ENCODE measurements around the gene CCBE1. TPM values are rescaled to one million over a fixed set of nuclear protein-coding genes. Genes with fewer than 3 reads are reported as not detected.
"Not testable (repeated sequence)": the region's sequence is repeated elsewhere in the genome, so short reads cannot be mapped to it uniquely, and the experiment has no call there.

The CCBE1 gene
- total RNA-seq, 1 donor from 2014 or later: under 0.01 TPM

DNA sequence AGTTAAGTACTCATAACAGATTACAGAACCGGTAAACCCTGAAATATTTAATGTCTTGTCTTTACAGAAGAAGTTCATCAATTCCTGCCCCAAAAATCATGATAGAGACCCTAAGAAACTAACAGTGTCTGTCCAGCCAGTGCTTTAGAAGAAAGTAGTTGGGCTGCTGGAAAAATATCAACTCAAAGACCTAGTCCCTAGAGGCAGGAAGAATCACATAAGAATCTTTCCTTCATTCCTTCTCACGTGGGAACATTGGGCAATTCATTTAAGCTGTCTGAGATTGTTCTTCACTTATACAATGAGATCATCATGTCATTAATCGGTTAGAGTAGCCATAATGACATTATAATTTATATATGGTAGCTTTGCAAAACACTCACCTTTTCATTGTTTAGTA, 156.4 kb downstream of the CCBE1 start:
- no peak for DNase-seq (ENCODE audit: low read depth in 2 of 2)

- no peak for DNase-seq (ENCODE audit: low read depth in 2 of 2)
These were observed 156.9 kb downstream of the CCBE1 start for GRCh38 chr18:59540346-59540745.

GRCh38 chr18:59539108-59539507, 158.1 kb downstream of the CCBE1 start:
- DNase-seq (ENCODE audit: low read depth in 2 of 2): no peak

DNA sequence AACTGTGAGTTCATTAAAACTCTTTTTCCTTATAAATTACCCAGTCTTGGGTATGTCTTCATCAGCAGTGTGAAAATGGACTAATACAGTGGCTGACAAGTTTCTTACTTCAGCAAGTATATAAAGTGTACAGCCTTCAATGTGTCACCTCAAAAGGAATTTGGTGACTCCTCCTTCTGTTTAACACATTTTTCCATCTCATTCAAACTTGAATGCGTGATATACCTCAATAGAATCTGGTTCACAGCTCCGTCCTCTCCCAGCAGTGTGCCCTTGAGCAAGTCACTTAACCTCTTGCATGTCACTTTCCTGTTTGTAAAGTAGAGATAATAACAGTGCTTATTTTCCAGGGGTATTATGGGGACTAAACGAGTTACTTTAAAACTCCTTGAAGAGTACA, 159.6 kb downstream of the CCBE1 start:
- DNase-seq (ENCODE audit: low read depth in 2 of 2): no peak

DNA sequence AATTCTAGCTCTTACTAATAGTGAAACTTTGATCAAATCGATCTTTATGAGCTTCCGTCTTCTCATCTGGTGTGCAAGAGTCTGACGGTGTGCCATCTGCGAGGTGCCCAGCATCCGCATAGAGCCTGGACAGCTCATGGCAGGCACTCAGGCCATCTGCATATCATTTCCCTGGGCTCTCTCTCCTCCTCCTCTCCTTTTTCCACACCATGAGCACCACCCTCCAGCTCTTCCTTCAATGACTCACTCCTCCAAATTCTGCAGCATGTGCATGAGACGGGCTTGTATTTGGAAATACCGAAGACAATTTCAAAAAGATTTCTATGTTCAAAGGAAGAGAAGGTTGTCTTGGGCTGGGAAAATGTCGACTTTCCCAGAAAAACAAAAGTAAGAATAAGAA, 161.1 kb downstream of the CCBE1 start:
- DNase-seq (ENCODE audit: low read depth in 2 of 2): no peak

- no peak for DNase-seq (ENCODE audit: low read depth in 2 of 2)
These were observed 162.2 kb downstream of the CCBE1 start for GRCh38 chr18:59535055-59535454.

DNA sequence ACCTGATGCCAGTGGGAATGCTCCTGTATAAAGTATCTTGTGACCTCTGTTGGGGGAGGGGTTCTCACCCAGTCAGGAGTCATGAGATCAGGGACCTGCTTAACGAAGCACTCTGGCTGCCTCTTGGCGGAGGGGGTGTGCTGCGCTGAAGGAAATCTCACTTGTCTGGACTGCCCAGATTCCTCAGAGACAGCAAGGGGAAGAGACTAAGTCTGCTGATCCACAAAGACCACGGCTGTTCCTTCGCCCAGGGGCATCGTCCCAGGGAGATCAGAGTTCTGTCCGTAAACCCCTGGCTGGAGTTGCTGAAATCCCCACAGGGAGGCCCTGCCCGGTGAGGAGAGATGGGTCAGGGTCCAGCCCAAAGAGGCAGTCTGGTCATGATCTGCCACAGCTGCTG, 168.4 kb downstream of the CCBE1 start:
- DNase-seq (ENCODE audit: low read depth in 2 of 2): no peak

GRCh38 chr18:59520562-59521355, 176.5 kb downstream of the CCBE1 start:
- peak in 1 of 2 donors; percentile 45 for DNase-seq (ENCODE audit: low read depth in 2 of 2)

DNA sequence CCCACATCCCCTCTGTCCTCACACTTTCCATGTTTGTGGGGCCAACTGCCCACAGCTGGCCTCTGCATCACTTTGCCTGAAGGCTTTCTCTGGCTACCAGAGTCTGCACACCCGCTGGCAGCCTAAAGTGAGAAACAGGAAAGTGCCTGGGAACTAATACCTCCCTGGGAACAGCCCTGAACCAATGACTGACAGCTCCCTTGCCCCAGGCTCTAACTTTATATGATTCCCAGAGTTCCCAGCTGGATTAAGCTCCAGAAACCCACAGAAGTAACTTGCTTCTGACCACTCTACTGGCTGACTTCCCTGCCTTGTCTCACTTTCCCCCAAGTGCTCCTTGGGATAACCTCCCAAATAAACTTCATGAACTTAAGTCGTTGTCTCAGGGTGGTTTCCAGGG, 178.5 kb downstream of the CCBE1 start:
- no peak for DNase-seq (ENCODE audit: low read depth in 2 of 2)

GRCh38 chr18:59517446-59518165, 179.6 kb downstream of the CCBE1 start:
- peak in 1 of 2 donors; percentile 34 for DNase-seq (ENCODE audit: low read depth in 2 of 2)

- peak; percentile 79 to 94 for DNase-seq (ENCODE audit: low read depth in 2 of 2)
These were observed 180.7 kb downstream of the CCBE1 start for GRCh38 chr18:59516356-59517155.

- DNase-seq (ENCODE audit: low read depth in 2 of 2): not testable (repeated sequence)
These were observed 181.3 kb downstream of the CCBE1 start for GRCh38 chr18:59515956-59516355.

DNA sequence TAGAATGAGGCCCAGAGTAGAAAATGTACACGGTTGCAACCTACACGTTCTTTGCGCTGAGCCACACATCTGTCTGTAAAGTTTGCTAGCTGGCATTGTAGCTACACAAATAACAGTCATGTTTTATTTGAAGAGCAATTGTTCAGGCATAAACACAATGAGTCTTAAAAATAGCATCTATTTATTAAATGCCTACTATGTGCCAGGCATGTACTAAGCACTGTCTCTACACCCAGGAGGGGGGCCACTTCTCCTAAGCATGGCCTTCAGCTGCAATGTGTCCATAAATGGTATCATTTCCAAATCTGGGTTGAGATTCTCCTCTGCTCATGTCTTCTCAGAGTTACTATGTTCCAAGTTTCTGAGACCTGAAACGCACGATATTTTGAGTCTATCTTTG, 182.1 kb downstream of the CCBE1 start:
- peak in 1 of 2 donors; percentile 23 for DNase-seq (ENCODE audit: low read depth in 2 of 2)

- peak in 1 of 2 donors; percentile 91 for DNase-seq (ENCODE audit: low read depth in 2 of 2)
These were observed 183.0 kb downstream of the CCBE1 start for GRCh38 chr18:59514203-59514602.

DNA sequence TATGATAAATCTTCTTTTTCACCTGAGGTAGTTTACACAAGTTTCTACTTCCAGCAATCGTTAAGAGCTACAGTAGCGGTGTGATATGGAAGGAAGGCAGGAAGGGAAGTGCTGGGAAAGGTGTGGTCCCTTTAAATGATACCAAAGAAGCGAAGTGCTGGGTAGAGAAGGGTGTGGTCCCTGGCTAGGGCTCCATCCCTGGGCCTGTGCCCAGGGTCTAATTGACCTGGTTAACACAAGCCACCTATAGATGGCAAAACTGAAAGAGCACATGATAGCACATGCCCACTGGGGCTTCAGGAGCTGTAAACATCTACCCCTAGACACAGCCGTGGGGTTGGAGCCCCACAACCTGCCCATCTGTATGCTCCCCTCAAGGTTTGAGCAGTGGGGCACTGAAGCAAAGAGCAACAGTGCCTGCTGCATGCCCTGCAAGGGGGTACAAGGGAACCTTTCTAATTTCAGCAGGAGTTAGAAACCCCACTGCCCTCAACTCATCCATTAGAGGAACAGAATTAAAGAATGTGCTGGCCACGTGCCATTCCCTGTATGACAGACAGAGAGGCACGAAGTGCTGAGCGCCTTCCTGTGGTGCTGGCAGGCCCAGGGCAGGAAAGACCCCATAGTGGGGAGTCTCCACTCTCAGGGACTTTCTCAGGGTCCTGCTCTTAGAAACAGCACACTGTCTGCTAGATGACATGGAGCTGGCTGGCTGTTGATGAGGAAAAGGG, 185.0 kb downstream of the CCBE1 start:
- DNase-seq (ENCODE audit: low read depth in 2 of 2): peak in 1 of 2 donors; percentile 19

DNA sequence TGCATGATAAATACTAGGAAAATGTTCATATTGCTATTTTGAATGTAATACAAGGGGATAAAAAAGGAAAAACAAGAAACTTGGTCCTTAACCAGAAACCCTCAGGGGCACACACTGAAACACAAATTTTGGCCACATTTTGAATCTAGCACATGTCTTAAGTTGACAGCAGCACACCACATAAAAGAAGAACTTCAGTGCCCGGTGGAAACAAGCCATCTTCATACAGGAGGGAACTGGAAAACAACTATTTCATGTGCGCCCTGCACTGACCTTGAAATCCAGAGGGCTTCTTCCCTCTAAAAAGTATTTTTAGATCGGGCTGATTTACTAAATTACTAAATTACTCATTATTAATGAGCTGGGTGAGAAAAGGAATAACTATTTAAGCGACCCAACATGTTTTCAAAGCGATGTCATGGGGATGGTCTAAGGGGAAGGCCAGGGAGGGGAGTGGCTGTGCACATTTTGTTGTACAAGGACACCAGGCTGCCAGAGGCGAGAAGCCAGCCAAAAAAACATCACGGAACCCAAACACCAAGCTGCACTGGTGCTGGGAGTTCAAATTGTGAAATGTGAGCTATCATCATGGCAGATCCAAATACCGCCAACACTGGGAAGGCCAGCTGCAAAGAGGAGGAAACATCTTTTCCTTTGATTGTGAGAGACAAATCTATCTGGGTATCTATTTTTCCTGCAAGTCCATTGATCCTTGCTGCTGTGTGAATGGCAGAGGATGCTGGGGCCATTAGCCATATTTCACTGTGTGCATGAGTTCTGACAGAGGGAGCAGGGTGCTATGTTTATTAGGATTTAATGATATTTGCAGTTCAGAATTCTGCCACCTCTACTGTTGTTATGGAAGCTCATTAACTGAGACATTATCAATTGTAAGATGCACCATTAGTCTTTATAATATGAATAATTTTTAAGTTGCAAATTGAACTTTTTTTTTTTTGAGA, 187.5 kb downstream of the CCBE1 start:
- DNase-seq (ENCODE audit: low read depth in 2 of 2): peak in 1 of 2 donors; percentile 32

DNA sequence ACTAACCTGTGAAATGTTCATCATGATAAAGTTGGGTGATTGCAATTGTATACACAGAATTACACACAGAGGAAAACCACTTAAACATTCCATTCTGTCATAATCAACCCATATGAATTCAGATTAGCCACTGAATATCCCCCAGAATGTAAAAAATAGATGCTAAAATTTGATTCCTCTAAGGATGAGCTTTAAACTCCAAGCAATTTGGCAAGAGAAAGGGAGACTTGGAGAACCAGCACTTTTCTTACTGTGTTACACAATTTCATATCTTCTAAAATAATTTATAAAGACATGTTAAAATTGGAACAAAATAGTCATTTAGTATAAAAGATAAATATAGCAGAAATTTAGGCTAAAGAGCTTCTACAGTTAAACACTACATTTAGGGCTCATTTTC, 191.9 kb downstream of the CCBE1 start:
- no peak for DNase-seq (ENCODE audit: low read depth in 2 of 2)

DNA sequence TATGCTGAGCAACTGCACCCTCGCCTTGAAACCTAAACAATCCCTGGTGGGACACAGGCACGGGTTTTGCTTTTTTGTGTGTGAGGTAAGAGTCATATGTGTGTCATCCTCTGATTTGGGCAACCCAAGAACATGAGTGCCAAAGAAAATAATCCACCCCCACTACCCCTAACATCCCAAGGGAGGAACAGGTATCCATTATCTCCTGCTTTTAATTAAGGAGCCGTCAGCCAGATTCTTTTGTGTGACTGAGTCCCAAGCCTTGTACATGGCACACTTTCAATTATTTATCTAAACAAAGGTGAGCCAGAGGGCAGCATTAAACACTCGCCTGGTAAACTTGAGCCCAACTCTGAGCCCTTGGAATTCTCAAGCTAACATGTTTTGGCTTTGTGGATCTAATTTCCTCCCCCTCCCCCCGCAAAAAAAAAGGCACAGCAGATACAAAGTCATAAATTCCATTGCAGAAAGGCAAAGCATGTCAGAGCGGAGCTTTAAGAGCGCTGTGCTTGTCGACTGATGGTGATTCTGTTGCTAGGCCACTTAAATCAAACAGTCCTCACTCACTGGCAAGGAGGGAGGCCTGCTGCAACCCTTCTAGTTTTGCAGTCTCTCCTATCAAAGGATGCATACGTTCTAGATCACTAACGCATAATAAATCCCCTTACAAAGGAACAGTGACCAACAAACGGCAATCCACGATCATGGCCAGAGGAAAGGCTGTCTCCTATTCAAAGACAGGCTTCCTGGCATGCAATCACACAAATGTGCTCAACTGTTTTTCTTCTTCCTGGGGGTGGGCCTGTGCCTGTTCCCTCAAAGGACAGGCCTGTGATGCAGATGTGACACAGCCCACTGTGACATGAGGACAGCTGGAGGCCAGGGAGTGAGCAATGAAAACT, 194.7 kb downstream of the CCBE1 start:
- DNase-seq (ENCODE audit: low read depth in 2 of 2): peak in 1 of 2 donors; percentile 59

DNA sequence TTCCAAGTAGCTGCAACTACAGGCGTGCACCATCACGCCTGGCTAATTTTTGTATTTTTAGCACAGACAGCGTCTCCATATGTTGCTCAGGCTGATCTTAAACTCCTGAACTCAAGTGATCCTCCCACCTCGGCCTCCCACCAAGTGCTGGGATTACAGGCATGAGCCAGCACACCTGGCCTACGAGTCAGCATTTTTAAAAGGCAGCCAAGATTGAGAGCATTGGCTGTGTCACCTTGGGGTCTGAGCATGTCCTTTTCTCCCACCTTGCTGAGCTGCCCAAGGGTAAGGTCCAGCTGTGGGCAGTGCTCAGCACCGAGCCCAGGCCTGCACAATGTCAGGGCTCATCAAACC, 195.3 kb downstream of the CCBE1 start:
- DNase-seq (ENCODE audit: low read depth in 2 of 2): no peak
